Right lobe of liver (tissue), 4 donors: ENCODE data around the gene ANKRD33B.

Experiments
- POLR2A ChIP-seq: fragments of 450-650 bp; IDR thresholded peaks from one replicate; pipeline ENCODE4 v1.6.1; 2017; ENCODE audit warnings: antibody characterized with exemption, mild to moderate bottlenecking
- TF ChIP-seq, protein P1 (sequence below), 4 donors: fragments of 200-600 bp in 3 of 4; fragments of 450-650 bp in 1 of 4; IDR thresholded peaks; one replicate each; pipeline versions ENCODE4 v1.5.1 to v1.8.0; 2016 to 2022; ENCODE audit warnings: antibody characterized with exemption in 4 of 4, mild to moderate bottlenecking in 2 of 4
- donor health status: DM: no; HTN: no; CAD: no.
- donor health status: DM: no; HTN: no; CAD: no.
- donor health status: DM: no; HTN: yes; CAD: no.

DNA sequence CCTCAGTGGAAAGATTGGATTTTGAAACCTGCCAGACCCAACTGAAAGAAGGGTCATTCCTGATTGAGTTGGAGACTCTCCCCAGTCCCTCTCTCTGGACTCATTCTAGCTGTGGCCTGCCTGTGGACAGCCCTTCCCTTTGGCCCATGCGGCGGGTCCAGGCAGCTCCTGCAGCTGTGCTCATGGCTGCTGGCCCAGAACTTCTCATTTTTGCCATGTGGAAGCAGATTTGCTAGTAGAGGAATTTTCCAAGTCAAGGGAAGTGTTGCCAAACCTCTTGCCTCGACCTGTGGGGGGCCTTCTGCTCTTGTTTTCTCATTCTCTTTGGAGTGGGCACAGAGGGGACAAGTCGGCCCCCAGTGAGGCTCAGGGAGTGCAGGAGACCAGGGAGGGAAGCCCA is 89.2 kb downstream of the ANKRD33B start:
- TF ChIP-seq, protein P1, sequence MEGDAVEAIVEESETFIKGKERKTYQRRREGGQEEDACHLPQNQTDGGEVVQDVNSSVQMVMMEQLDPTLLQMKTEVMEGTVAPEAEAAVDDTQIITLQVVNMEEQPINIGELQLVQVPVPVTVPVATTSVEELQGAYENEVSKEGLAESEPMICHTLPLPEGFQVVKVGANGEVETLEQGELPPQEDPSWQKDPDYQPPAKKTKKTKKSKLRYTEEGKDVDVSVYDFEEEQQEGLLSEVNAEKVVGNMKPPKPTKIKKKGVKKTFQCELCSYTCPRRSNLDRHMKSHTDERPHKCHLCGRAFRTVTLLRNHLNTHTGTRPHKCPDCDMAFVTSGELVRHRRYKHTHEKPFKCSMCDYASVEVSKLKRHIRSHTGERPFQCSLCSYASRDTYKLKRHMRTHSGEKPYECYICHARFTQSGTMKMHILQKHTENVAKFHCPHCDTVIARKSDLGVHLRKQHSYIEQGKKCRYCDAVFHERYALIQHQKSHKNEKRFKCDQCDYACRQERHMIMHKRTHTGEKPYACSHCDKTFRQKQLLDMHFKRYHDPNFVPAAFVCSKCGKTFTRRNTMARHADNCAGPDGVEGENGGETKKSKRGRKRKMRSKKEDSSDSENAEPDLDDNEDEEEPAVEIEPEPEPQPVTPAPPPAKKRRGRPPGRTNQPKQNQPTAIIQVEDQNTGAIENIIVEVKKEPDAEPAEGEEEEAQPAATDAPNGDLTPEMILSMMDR (IDR thresholded peaks at IDR 0.05): no peak
- TF ChIP-seq POLR2A: no peak
